Stimulated activated CD8-positive, alpha-beta memory T cell treated with anti-CD3 and anti-CD28 coated beads, Interleukin-12 subunit alpha, Interleukin-12 subunit beta, amount 100 ng/mL, for 24 hours (primary cell): ENCODE results near the gene PNLIP.

Experiments used
- DNase-seq: peaks from one replicate; pipeline ENCODE4 v3.0.0-alpha.2; 2020; ENCODE audit errors: extremely low read depth

The PNLIP gene

GRCh38 chr10:116574797-116575196 lies 29.1 kb downstream of the PNLIP start:
- DNase-seq: no peak

- DNase-seq: no peak
These were observed 42.3 kb downstream of the PNLIP start for GRCh38 chr10:116587878-116588591.

GRCh38 chr10:116588995-116589394 lies 43.3 kb downstream of the PNLIP start:
- no peak for DNase-seq

- no peak for DNase-seq
These were observed 44.2 kb downstream of the PNLIP start for GRCh38 chr10:116589926-116590325.

GRCh38 chr10:116590590-116591444 lies 45.1 kb downstream of the PNLIP start, which contains the start of gene PNLIPRP1:
TSS of gene PNLIPRP1 (plus strand) at chr10:116590959. CDS start at chr10:116591130, 171 bp downstream.
- no peak for DNase-seq

- DNase-seq: no peak
These were observed 47.5 kb downstream of the PNLIP start for GRCh38 chr10:116593139-116593740.

- no peak for DNase-seq
These were observed 48.8 kb downstream of the PNLIP start for GRCh38 chr10:116594525-116595035.

GRCh38 chr10:116596062-116596461 lies 50.3 kb downstream of the PNLIP start:
- no peak for DNase-seq

GRCh38 chr10:116597543-116597942 lies 51.8 kb downstream of the PNLIP start:
- DNase-seq: no peak

GRCh38 chr10:116598329-116598728 lies 52.6 kb downstream of the PNLIP start:
- no peak for DNase-seq

- DNase-seq: no peak
These were observed 54.3 kb downstream of the PNLIP start for GRCh38 chr10:116599991-116600390.

GRCh38 chr10:116602648-116603400 lies 57.1 kb downstream of the PNLIP start:
- DNase-seq: no peak

GRCh38 chr10:116606061-116606483 lies 60.3 kb downstream of the PNLIP start:
- no peak for DNase-seq

GRCh38 chr10:116607336-116607735 lies 61.6 kb downstream of the PNLIP start:
- DNase-seq: no peak

- no peak for DNase-seq
These were observed 63.2 kb downstream of the PNLIP start for GRCh38 chr10:116608686-116609594.

GRCh38 chr10:116610443-116611152 lies 64.9 kb downstream of the PNLIP start:
- DNase-seq: no peak

- DNase-seq: no peak
These were observed 65.4 kb downstream of the PNLIP start for GRCh38 chr10:116611153-116611545.

- no peak for DNase-seq
These were observed 66.5 kb downstream of the PNLIP start for GRCh38 chr10:116612107-116612769.

- no peak for DNase-seq
These were observed 67.7 kb downstream of the PNLIP start for GRCh38 chr10:116613471-116613870.
